ENCODE measurements around the gene NLRC5.

Gene NLRC5

DNA sequence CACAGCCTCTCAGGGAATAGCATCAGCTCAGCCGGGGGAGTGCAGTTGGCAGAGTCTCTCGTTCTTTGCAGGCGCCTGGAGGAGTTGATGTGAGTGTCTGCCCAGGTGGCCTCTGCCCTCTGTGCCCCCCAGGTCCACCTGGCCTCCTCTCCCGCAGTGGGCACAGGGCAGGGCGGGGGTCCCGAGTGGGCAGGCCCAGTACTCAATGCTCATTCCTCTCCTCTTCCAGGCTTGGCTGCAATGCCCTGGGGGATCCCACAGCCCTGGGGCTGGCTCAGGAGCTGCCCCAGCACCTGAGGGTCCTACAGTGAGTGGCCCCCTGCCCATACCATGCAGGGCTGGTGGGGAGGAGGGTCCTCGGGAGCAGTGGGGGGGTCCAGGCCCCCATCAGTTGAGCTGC lies 88.4 kb downstream of the NLRC5 start:
- no peak overlapping the region for H3K27ac ChIP-seq
- TF ChIP-seq, protein P1, sequence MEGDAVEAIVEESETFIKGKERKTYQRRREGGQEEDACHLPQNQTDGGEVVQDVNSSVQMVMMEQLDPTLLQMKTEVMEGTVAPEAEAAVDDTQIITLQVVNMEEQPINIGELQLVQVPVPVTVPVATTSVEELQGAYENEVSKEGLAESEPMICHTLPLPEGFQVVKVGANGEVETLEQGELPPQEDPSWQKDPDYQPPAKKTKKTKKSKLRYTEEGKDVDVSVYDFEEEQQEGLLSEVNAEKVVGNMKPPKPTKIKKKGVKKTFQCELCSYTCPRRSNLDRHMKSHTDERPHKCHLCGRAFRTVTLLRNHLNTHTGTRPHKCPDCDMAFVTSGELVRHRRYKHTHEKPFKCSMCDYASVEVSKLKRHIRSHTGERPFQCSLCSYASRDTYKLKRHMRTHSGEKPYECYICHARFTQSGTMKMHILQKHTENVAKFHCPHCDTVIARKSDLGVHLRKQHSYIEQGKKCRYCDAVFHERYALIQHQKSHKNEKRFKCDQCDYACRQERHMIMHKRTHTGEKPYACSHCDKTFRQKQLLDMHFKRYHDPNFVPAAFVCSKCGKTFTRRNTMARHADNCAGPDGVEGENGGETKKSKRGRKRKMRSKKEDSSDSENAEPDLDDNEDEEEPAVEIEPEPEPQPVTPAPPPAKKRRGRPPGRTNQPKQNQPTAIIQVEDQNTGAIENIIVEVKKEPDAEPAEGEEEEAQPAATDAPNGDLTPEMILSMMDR (conservative IDR thresholded peaks at IDR 0.05) = no peak

DNA sequence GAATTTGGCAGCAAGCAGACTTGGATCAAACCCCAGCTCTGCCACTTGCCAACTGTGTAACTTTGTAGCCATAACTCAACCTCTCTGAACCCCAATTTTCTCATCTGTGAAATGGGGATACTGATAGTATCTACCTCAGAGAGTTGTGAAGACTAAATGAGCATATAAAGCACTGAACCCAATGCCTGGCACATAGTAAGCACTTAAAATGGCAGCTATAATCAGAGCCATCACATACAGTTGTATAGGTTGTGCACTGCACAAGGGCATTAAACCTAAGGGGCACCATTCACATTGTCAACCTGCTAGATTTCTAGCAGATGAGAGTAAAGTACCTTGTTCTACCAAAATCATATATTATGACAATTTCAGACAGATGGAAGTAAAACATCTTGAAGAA lies 92.4 kb downstream of the NLRC5 start:
- TF ChIP-seq, protein P1 (conservative IDR thresholded peaks at IDR 0.05) = no peak
- H3K27ac ChIP-seq = no peak overlapping the region

DNA sequence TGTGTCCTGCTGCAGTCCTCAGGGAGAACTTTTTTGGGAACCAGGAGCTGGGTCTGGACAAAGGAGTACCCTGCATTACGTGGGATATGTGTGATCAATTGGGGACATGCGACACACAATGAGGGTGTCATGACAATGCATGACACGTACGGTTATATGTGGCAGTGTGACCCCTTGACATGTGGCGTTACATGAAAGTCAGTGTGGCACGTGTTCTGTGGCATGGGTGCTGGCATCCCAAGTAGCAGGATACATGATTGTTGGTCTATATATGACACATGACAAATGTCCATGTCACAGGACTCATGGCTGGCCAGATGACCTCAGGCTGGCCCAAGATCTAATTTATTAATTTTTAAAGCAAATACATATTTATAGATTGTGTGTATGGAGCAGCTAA lies 93.3 kb downstream of the NLRC5 start:
- TF ChIP-seq, protein P1 (conservative IDR thresholded peaks at IDR 0.05) = no peak

DNA sequence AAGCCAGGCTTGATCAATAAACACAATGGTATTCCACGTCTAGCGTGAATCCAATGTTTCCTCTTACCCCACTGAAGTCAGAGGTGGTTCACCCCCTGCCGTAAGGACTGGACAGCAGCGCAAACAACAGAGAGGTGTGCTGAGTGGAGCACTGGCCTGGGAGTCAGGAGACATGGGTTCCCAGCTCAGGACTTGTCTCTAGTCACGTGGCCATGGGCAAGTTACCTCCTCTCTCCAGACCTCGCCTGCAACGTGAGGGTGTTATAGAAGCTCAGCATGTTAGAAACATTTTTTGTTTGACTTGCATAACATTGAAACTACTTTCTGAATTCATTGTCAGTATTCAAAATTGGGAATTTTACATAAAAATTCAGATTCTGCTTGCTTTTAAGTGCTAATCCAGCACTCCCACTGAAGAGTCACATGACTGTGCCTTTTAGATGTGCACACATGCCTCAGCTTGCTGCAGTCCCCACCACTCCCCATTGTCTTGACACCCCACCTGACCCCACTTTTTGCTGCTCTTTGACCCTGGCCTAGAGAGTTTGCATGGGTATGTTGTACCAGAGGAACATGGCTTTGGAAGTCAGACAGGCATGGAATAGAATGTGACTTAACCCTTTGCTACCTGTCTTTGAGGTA lies 94.2 kb downstream of the NLRC5 start:
- TF ChIP-seq, protein P1 (conservative IDR thresholded peaks at IDR 0.05) = no peak
- H3K27ac ChIP-seq = no peak overlapping the region

More for the DNA sequence above, 93.3 kb downstream of the NLRC5 start:
- no peak overlapping the region for H3K27ac ChIP-seq

DNA sequence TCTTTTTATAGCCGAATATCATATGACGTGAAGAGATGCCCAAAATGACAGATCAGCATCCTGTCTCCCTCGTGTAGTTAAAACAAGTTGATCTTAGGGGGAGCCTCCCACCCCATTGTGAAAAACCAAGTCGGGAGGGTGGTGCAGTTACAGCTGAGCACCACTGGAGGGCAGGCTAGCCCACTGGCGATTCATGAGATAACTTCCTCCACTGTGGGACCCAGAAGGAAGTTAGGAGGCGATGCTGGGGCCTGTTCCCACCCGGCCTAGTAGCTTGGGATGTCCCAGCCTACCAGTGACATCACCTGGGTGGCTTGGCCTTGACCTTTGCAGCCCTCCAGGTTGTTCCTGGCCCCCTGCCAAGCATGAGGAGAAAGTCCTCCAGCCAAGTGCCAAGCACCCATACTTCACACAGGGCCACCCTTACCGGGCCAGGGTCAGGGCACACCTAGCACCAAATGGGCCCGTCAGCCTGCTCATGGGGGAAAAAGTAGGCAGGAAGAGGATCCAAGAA lies 95.0 kb downstream of the NLRC5 start:
- H3K27ac ChIP-seq = no peak overlapping the region
- TF ChIP-seq, protein P1 (conservative IDR thresholded peaks at IDR 0.05) = peak; percentile 89

DNA sequence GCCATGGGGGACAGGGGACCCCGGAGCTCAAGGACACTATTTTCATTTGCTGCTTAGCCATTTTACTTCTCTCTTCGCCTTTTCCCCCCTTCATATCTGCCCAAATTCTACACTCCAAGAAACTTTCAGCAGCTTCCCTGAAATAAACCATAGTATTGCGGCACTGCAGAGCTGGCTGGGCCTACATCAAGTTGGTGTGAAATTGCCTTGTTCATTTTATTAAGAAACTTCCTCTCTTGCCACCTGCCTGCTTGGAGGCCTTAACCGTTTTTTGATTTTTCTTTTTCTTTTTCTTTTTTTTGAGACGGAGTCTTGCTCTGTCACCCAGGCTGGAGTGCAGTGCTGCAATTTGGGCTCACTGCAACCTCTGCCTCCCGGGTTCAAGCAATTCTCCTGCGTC lies 95.6 kb downstream of the NLRC5 start:
- no peak overlapping the region for H3K27ac ChIP-seq
- TF ChIP-seq, protein P1 (conservative IDR thresholded peaks at IDR 0.05) = no peak

DNA sequence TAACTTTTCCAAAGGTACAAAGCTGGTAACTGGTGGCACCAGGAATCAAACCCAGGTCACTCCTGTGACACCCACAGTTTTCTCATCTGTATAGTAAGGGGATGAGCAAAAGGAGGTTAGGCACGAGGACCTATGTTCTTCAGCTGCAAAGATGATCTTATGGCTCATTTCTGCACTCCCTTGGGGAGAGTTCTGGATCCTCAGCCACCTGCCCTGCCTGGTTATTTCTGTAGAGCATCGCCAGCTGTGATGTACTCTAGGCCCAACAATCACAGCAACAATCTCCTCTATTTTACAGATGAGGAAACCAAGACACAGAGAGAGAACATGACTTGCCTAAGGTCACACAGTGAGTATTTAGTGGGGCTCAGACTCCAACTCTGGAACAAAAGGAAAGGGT lies 97.6 kb downstream of the NLRC5 start:
- no peak overlapping the region for H3K27ac ChIP-seq
- TF ChIP-seq, protein P1 (conservative IDR thresholded peaks at IDR 0.05) = no peak
